Brain microvascular endothelial cell (primary cell): ENCODE data around the gene HOXB2.

Source experiments
- DNase-seq: peaks from one replicate; pipeline ENCODE4 v3.0.0-alpha.2; 2020
- H3K27ac ChIP-seq: fragments of 250-450 bp; sonication (Bioruptor Pico); 2 replicates; pipeline ENCODE4 v1.5.1; 2020; ENCODE audit warnings: mild to moderate bottlenecking, moderate library complexity
- H3K27me3 ChIP-seq: fragments of 250-450 bp; sonication (Bioruptor Pico); replicated peaks from 2 replicates; pipeline ENCODE4 v1.5.1; 2020; ENCODE audit warnings: mild to moderate bottlenecking
- H3K36me3 ChIP-seq: fragments of 250-450 bp; sonication (Bioruptor Pico); replicated peaks from 2 replicates; pipeline ENCODE4 v1.5.1; 2020; ENCODE audit warnings: mild to moderate bottlenecking
- H3K4me3 ChIP-seq: 2 replicates; pipeline ENCODE4 v1.5.1; 2011; ENCODE audit warnings: low read depth, mild to moderate bottlenecking, control low read depth, low read length, moderate library complexity
- CTCF ChIP-seq: IDR thresholded peaks from 2 replicates; pipeline ENCODE4 v1.5.1; 2011; ENCODE audit warnings: low read depth, mild to moderate bottlenecking, moderate library complexity, low read length, control low read depth, inconsistent platforms; ENCODE audit errors: missing control alignments
- in situ Hi-C: cut with HindIII; loops from 2 replicates; pipeline ENCODE4 v1.10.0; 2017; ENCODE audit warnings: low sequenced_read_pairs, low pct_ligation_motif_present

The HOXB2 gene

DNA sequence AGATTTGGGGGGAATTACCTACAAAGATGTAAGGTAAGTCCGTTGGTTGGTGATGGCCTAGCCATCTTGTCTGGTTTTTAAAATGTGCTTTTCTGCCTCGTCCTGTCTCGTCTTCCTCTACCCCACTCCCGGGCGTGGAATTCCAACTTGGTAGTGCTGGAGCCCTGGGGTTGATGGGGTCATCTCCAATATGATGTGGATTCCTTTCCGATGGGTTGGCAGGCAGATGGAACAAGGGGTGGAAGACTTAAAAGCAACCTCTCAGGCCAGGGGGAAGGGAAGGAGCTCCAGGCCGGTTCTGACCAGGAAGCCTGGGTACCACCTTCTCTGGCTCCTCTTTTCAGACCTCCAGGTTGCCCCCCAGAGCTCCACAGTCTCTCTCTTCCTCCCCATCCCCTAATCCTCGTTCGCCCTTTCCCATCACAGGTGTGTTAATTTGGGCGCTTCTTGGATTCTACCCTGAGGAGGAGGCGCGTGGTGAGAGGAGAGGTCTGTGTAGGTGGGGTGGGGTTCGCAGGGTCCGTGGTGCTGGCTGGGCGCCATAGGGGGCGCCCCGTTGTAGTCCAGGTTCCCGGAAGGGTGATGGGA is 5.1 kb upstream of the HOXB2 start:
- in situ Hi-C loops: no loop called here
- H3K27ac ChIP-seq: no peak overlapping the region
- no peak overlapping the region for H3K4me3 ChIP-seq
- TF ChIP-seq CTCF: peak; percentile 40
- peaks cover 88% of the 10 kb centered on the region for H3K27me3 ChIP-seq
- DNase-seq: no peak
- H3K36me3 ChIP-seq: no peaks in the 10 kb centered on the region

DNA sequence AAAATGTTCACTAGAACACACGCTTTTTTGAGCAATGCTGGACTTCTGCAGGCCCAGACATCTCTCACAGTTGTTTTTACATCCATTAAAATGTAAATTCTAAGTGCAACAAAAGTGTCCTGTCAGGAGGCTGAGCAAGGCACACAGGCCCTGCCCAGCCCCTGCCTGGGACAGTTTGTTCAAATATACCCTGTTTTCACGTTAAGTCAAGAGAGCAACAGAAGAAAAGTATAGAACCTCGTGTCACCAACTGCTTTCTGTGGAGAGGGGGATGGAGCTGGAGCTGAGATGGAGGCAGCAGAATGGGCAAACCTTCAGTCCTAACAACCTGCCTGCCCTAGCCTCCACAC is 4.3 kb upstream of the HOXB2 start:
- Histone ChIP-seq H3K4me3 (no peak overlapping the region), H3K27ac (no peak overlapping the region), H3K36me3 (no peaks in the 10 kb centered on the region), H3K27me3 (peaks cover 85% of the 10 kb centered on the region)
- TF ChIP-seq CTCF: no peak
- DNase-seq: no peak
- in situ Hi-C loops: no loop called here

GRCh38 chr17:48548523-48549280 is 3.8 kb upstream of the HOXB2 start:
- no peak overlapping the region for H3K27ac ChIP-seq
- in situ Hi-C loops: no loop called here
- no peak for TF ChIP-seq CTCF
- DNase-seq: no peak
- H3K36me3 ChIP-seq: no peaks in the 10 kb centered on the region
- H3K27me3 ChIP-seq: peaks cover 84% of the 10 kb centered on the region
- H3K4me3 ChIP-seq: no peak overlapping the region

DNA sequence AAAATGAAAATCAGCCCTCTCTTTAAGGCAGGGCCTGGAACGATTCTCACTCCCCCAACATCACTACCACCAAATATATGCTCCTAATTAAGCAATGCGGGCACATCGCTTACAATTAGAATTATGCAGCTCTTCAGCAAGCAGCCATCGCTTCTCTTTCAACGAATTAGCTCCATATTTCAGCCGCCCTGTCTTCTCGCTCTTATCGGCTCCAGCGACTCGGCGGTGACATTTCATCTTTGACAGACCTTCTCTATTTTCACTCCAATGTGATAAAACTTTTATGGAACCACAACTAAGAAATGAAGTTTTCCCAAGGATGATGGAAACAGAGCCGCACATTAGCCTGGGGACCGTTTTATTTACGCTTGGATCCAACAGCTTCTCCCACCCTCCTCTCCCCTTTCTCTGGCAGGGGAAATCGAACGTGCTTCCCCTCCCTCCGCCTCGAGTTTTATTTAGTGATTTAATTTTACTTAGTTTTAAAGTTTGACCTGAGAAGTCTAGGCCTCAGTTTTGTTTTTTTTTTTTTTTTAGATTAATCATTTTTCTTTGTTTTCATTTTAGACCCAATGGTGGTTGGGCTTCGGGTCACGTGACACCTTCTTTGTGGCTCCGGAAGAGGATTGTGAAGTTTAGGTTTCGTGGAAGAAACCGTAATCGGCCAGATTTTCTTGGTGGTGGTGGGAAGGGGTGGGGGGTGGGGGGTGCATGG is 3.1 kb upstream of the HOXB2 start:
- peak overlapping the region; percentile 9 for H3K4me3 ChIP-seq
- DNase-seq: no peak
- no peak for TF ChIP-seq CTCF
- H3K27me3 ChIP-seq: peaks cover 85% of the 10 kb centered on the region
- no peak overlapping the region for H3K27ac ChIP-seq
- H3K36me3 ChIP-seq: no peaks in the 10 kb centered on the region
- in situ Hi-C loops: no loop called here

DNA sequence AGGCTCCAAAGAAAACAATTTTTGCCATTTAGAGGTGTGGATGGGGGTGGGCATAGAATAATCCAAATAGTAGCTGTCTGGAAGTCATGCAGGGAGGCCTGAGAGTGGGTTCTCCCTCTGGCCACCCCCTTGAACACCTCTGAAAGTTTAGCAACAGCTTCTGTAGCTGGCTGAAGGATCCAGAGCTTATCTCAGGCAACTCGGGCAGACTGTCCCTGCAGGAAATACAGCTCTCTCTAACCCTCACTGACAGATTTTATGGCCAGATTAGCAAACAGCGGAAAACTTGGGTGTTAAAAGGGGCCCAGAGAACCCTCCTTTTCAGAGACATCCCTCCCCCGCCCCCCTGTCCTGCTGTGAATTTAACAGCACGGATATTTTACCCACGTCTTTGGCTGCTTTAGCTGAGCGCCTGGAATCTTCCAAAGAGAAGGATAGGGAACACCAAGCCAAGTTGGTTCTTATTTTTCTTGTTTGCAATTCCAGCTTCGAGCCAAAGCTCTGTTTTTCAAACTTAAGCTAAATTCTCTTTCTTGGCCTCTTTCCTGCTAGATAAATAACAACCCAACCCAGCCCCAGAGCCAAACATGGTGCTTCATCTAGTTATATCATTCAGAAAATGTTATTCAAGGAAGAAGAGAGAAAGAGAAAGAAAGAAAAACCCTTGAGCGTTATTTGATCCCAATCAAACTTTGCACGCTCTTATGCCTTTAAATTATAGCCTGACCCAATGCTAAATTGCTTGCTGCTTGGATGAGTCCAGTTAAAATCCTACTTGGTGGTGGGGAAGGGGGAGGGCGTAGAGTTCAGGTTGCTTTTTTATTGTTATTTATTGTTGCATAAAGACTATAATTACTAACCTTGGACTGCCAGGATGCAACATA is 2.3 kb upstream of the HOXB2 start:
- H3K27ac ChIP-seq: no peak overlapping the region
- in situ Hi-C loops: no loop called here
- peak overlapping the region; percentile 17 for H3K4me3 ChIP-seq
- H3K36me3 ChIP-seq: no peaks in the 10 kb centered on the region
- no peak for DNase-seq
- H3K27me3 ChIP-seq: peaks cover 88% of the 10 kb centered on the region
- no peak for TF ChIP-seq CTCF
